ENCODE data around the gene PKHD1. TPM values are rescaled to one million over a fixed set of nuclear protein-coding genes. Genes with fewer than 3 reads are reported as not detected.

PKHD1 gene
- total RNA-seq, 4 donors from 2014 or later: 0.04 to 0.32 (median 0.22) TPM; not detected in 1

DNA sequence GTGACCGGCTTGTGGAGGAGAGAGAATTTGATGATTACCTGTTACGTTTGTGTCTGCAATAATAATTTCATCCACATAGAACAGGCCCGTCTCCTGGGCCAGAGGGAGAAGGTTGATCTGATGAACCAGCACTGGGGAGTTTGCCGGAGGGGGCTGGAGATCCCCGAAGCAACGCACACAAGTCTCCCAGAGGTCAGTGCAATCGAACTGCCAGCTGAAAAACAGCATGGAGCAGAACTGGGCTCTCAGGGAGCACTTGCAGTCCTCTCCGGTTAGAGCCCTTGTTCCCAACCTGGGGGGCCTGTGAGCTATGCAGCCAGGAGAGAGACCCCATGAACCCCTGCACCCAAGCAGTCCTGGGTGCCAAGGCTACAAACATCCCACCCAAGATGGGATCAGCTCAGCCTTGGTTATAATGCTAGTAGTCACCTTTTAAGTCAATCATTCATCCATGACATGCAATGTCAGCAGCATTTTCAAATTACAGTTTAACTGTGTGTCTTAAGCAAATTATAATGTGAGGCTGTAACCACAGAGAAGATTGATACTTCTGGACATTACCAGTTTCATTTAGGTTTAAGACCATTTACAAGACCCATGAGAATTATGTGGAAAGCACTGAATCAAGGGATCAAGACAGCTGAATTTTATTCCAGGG, 34.2 kb downstream of the PKHD1 start:
- intact Hi-C loops (cut with DNase I; ENCODE audit: low total_unique reads): no loop called here

DNA sequence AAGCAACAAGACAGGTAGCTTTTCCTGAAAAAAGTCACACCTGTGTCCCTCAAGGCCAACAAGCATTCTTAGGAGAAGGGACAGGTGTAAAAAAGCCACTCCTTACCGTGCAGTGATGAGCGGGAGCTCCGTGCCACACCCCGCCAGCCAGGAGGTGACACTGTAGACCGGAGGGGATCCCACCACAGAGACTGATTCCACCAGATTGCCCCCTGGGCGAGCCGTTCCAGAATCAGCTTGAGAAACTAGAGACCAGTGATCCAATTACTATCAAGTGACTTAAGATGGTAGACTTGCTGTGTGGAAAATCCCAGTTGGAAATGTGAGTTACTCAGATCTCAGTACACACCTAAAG, 37.4 kb downstream of the PKHD1 start:
- DNase-seq (ENCODE audit: low spot score in 2 of 2): no peak
- intact Hi-C loops (cut with DNase I; ENCODE audit: low total_unique reads): no loop called here
- TF ChIP-seq POLR2A (IDR thresholded peaks at IDR 0.05): no peak
- TF ChIP-seq, protein P1, sequence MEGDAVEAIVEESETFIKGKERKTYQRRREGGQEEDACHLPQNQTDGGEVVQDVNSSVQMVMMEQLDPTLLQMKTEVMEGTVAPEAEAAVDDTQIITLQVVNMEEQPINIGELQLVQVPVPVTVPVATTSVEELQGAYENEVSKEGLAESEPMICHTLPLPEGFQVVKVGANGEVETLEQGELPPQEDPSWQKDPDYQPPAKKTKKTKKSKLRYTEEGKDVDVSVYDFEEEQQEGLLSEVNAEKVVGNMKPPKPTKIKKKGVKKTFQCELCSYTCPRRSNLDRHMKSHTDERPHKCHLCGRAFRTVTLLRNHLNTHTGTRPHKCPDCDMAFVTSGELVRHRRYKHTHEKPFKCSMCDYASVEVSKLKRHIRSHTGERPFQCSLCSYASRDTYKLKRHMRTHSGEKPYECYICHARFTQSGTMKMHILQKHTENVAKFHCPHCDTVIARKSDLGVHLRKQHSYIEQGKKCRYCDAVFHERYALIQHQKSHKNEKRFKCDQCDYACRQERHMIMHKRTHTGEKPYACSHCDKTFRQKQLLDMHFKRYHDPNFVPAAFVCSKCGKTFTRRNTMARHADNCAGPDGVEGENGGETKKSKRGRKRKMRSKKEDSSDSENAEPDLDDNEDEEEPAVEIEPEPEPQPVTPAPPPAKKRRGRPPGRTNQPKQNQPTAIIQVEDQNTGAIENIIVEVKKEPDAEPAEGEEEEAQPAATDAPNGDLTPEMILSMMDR (IDR thresholded peaks at IDR 0.05): no peak
- H3K4me3 ChIP-seq (ENCODE audit: low read depth, poor library complexity, severe bottlenecking): no peak overlapping the region
- 49 to 65% methylated on average over 7 of the region's 7 CpGs for WGBS, 2 donors

More for the DNA sequence above, 34.2 kb downstream of the PKHD1 start:
- TF ChIP-seq POLR2A (IDR thresholded peaks at IDR 0.05): no peak
- TF ChIP-seq, protein P1 (IDR thresholded peaks at IDR 0.05): no peak
- WGBS, 2 donors: 82 to 89% methylated on average over 7 to 8 of the region's 8 CpGs
- H3K4me3 ChIP-seq (ENCODE audit: low read depth, poor library complexity, severe bottlenecking): no peak overlapping the region
- DNase-seq (ENCODE audit: low spot score in 2 of 2): no peak

DNA sequence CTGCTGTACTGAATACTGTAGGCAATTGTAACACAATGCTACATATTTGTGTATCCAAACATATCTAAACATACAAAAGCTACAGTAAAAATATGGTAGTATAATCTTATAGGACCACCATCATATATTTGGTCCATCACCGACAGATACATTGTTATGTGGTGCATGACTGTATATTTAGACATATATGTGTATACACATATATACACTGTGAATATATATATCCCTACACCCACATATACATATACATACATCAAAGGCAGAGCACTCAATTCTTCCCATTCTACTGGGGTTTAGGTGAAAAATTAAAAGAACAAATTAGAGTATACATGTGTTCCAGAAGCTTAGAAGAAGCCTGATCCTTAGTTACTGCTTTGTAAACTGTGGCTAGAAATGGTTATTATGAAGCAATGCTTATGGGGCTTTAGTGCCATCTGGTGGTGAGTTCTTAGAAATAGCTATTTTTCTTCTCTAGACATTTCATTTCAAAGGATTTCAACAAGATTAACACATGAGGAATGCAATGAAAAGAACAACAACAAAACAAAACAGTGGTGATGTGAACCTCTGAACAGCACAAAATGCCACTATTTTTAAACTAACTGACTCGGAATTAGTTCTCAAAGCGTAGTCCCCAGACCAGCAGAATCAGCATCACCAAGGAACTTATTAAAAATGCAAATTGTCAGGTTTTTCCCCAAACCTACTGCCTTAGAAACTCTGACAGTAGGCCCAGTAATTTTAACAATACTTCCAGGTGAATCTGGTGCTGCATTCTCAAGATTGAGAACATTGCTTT, 38.0 kb downstream of the PKHD1 start:
- no peak for DNase-seq (ENCODE audit: low spot score in 2 of 2)
- 38 to 43% methylated on average over 3 of the region's 3 CpGs for WGBS, 2 donors
- TF ChIP-seq, protein P1 (IDR thresholded peaks at IDR 0.05): no peak
- no peak for TF ChIP-seq POLR2A (IDR thresholded peaks at IDR 0.05)
- intact Hi-C loops (cut with DNase I; ENCODE audit: low total_unique reads): no loop called here
- H3K4me3 ChIP-seq (ENCODE audit: low read depth, poor library complexity, severe bottlenecking): no peak overlapping the region

DNA sequence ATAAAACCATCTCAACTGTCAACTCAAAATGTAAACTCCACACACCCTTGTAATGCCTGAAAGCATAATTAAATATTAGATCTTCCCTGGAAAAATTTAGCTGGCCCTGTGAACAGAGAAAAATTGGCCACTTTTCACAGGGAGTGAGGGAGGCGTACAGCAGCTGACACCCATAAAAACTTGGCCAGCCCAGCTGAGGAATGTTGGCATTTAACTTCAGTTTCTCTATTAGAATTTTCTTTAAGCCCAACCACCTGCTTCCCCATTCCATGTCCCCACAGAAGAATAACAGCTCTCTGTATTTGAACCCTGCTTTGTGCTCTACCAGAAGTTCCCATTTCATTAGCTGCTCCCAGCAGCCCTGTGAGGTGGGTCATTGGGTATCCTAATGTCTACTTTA, 41.0 kb downstream of the PKHD1 start:
- 10 to 11% methylated on average over 1 of the region's 1 CpG for WGBS, 2 donors
- DNase-seq (ENCODE audit: low spot score in 2 of 2): no peak
- H3K4me3 ChIP-seq (ENCODE audit: low read depth, poor library complexity, severe bottlenecking): no peak overlapping the region
- intact Hi-C loops (cut with DNase I; ENCODE audit: low total_unique reads): no loop called here
- no peak for TF ChIP-seq POLR2A (IDR thresholded peaks at IDR 0.05)
- TF ChIP-seq, protein P1 (IDR thresholded peaks at IDR 0.05): no peak

DNA sequence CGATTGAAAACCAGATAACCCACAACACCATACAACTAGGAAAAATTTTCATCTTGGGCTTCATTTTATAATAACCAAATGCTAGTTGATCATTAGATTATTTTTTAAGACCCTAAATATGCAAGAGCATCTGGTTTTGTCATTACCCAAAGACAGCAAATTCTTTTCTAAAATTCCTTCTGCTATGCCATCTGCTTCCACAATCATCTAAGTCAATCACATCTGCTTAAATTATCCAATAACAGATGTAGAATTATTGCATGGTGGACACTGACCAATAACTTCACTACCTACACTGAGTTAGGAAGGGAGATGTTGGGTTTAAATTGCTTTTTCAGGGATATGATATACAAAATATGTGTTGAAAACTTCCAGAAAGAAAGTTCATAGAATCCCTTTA, 41.9 kb downstream of the PKHD1 start:
- TF ChIP-seq, protein P1 (IDR thresholded peaks at IDR 0.05): no peak
- no peak for TF ChIP-seq POLR2A (IDR thresholded peaks at IDR 0.05)
- DNase-seq (ENCODE audit: low spot score in 2 of 2): no peak
- intact Hi-C loops (cut with DNase I; ENCODE audit: low total_unique reads): no loop called here
- 55 to 75% methylated on average over 1 of the region's 1 CpG for WGBS, 2 donors
- H3K4me3 ChIP-seq (ENCODE audit: low read depth, poor library complexity, severe bottlenecking): no peak overlapping the region
